Natural killer cell (primary cell): ENCODE data around the gene MN1. TPM values are rescaled to one million over a fixed set of nuclear protein-coding genes. Genes with fewer than 3 reads are reported as not detected.

Source experiments
- ATAC-seq, 3 donors: fragments of 150-1000 bp in 2 of 3; fragments of 200-7000 bp in 1 of 3; cut with Tn5 transposase; 1 replicate in 1 of 3; 2 replicates in 2 of 3; pipeline ENCODE4 v1.10.0; 2021; ENCODE audit warnings: mild to moderate bottlenecking in 2 of 3, moderate library complexity in 2 of 3
- DNase-seq, 2 donors: peaks; one replicate each; pipeline versions ENCODE4 v3.0.0 to v3.0.0-alpha.2; 2013 to 2021; ENCODE audit warnings: mixed read lengths in 1 of 2
- H3K27ac ChIP-seq: one replicate; pipeline ENCODE4 v1.5.1; 2013; ENCODE audit warnings: mild to moderate bottlenecking, low read length
- H3K27me3 ChIP-seq: one replicate; pipeline ENCODE4 v1.6.1; 2013; ENCODE audit warnings: low read length; ENCODE audit not compliant: control insufficient read depth, insufficient read depth
- H3K36me3 ChIP-seq: one replicate; pipeline ENCODE4 v1.6.1; 2013; ENCODE audit warnings: low read length; ENCODE audit not compliant: control insufficient read depth, insufficient read depth
- H3K4me1 ChIP-seq: one replicate; pipeline ENCODE4 v1.6.1; 2013; ENCODE audit warnings: low read length; ENCODE audit not compliant: control insufficient read depth, insufficient read depth
- H3K4me3 ChIP-seq: one replicate; pipeline ENCODE4 v1.5.1; 2013; ENCODE audit warnings: low read length
- H3K9me3 ChIP-seq: one replicate; pipeline ENCODE4 v1.6.1; 2013; ENCODE audit warnings: low read length; ENCODE audit not compliant: control insufficient read depth, insufficient read depth
- H3K27ac Mint-ChIP-seq, 2 donors: one replicate each; pipeline ENCODE4 v1.8.0; 2022; ENCODE audit warnings: mild to moderate bottlenecking in 2 of 2, mixed read lengths in 2 of 2, moderate library complexity in 1 of 2
- H3K27me3 Mint-ChIP-seq, 2 donors: one replicate each; pipeline ENCODE4 v1.8.0; 2022; ENCODE audit warnings: low read depth in 2 of 2, mixed read lengths in 2 of 2
- H3K36me3 Mint-ChIP-seq: one replicate; pipeline ENCODE4 v1.8.0; 2022; ENCODE audit warnings: mixed read lengths
- H3K4me1 Mint-ChIP-seq, 2 donors: one replicate each; pipeline ENCODE4 v1.8.0; 2022; ENCODE audit warnings: mixed read lengths in 2 of 2
- H3K4me3 Mint-ChIP-seq: one replicate; pipeline ENCODE4 v1.8.0; 2022; ENCODE audit warnings: mild to moderate bottlenecking, moderate library complexity, mixed read lengths
- H3K9me3 Mint-ChIP-seq, 2 donors: one replicate each; pipeline ENCODE4 v1.8.0; 2022; ENCODE audit warnings: mixed read lengths in 2 of 2
- WGBS: methylation state at CpG from one replicate; pipeline ENCODE4 v1.1.7; 2013; ENCODE audit warnings: missing lambda C conversion rate; ENCODE audit not compliant: insufficient coverage; 5-methylcytosine and 5-hydroxymethylcytosine counted together
- intact Hi-C: fragments of 100-400 bp; cut with micrococcal nuclease; formaldehyde crosslinking; loops from one replicate; pipeline ENCODE4 v1.14.2; 2022
- total RNA-seq, 4 donors: library from RNA; stranded (reverse); fragments of 120-200 nt in 1 of 4; gene quantifications; one replicate each; pipeline versions ENCODE4 v1.2.3 to v1.2.4, GENCODE V29; 2013 to 2022
- TF ChIP-seq, protein P1 (sequence below): fragments of 200-600 bp; IDR thresholded peaks from one replicate; pipeline ENCODE4 v1.8.0; 2022; ENCODE audit warnings: antibody characterized with exemption

MN1 gene
- total RNA-seq, 3 donors from 2014 or later (not counting 1 experiment from before 2014, with no cell fraction given): 0.39 to 0.83 (median 0.82) TPM

DNA sequence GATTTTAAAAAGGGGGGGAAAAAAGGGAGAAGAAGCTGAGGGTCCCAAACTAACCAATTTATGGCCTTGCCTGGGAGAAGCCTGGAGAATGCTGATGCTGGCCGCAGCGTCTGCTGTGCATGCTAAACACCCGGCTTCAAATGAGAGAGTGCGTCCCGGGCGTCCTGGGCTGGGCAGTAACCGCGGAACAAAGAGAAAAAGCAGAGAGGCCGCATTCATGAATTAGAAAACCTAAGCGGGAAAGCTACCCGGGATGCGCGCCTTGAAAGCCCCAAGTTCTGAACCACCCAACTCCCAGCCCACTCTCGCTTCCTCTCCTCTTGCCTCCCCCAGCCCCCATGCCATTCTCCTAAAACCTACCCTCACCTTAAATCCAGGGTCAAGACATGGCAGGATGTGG, 6.5 kb downstream of the MN1 start:
- H3K27ac ChIP-seq: no peak overlapping the region
- no peaks in the 10 kb centered on the region for H3K36me3 ChIP-seq
- H3K27ac Mint-ChIP-seq: no peak overlapping the region
- WGBS: 93% methylated on average over 14 of the region's 14 CpGs
- no peaks in the 10 kb centered on the region for H3K9me3 ChIP-seq
- no peaks in the 10 kb centered on the region for H3K27me3 ChIP-seq
- ATAC-seq (no peak), DNase-seq (no peak)
- H3K4me1 Mint-ChIP-seq: no peaks in the 10 kb centered on the region
- no peak overlapping the region for H3K4me3 ChIP-seq
- H3K27me3 Mint-ChIP-seq: peaks cover 0 to 2% of the 10 kb centered on the region in 2 donors
- no peaks in the 10 kb centered on the region for H3K36me3 Mint-ChIP-seq
- no peaks in the 10 kb centered on the region for H3K9me3 Mint-ChIP-seq
- no peak overlapping the region for H3K4me3 Mint-ChIP-seq
- H3K4me1 ChIP-seq: peaks cover under 1% of the 10 kb centered on the region
- intact Hi-C loops: no loop called here
- TF ChIP-seq, protein P1, sequence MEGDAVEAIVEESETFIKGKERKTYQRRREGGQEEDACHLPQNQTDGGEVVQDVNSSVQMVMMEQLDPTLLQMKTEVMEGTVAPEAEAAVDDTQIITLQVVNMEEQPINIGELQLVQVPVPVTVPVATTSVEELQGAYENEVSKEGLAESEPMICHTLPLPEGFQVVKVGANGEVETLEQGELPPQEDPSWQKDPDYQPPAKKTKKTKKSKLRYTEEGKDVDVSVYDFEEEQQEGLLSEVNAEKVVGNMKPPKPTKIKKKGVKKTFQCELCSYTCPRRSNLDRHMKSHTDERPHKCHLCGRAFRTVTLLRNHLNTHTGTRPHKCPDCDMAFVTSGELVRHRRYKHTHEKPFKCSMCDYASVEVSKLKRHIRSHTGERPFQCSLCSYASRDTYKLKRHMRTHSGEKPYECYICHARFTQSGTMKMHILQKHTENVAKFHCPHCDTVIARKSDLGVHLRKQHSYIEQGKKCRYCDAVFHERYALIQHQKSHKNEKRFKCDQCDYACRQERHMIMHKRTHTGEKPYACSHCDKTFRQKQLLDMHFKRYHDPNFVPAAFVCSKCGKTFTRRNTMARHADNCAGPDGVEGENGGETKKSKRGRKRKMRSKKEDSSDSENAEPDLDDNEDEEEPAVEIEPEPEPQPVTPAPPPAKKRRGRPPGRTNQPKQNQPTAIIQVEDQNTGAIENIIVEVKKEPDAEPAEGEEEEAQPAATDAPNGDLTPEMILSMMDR: no peak

DNA sequence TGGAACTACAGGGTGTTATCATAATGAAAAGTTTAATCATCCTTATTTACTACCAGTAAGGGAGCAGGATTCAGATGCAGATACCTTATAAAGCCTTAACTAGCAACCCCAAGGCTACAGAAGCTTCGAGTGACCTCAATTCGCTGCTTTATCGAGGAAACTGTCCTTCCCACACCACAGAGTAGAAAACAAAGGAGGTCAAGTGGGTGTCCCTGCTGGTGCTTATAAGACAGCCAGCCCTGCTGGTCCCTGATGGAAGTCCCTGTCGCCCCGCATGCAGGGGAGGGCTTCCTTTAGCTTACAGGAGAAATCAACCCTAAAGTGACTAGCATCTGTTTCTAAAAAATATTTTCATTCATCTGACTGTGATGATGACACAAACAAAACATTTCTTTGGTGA, 7.3 kb downstream of the MN1 start:
- Mint-ChIP-seq H3K36me3 (no peaks in the 10 kb centered on the region), H3K9me3 (no peaks in the 10 kb centered on the region), H3K4me1 (no peaks in the 10 kb centered on the region), H3K27ac (no peak overlapping the region), H3K4me3 (no peak overlapping the region), H3K27me3 (peaks cover 0 to 2% of the 10 kb centered on the region in 2 donors)
- Histone ChIP-seq H3K27me3 (no peaks in the 10 kb centered on the region), H3K27ac (no peak overlapping the region), H3K36me3 (no peaks in the 10 kb centered on the region), H3K4me3 (no peak overlapping the region), H3K4me1 (no peaks in the 10 kb centered on the region), H3K9me3 (no peaks in the 10 kb centered on the region)
- TF ChIP-seq, protein P1: no peak
- WGBS: 51% methylated on average over 5 of the region's 5 CpGs
- no peak for DNase-seq
- intact Hi-C loops: no loop called here
- no peak for ATAC-seq

DNA sequence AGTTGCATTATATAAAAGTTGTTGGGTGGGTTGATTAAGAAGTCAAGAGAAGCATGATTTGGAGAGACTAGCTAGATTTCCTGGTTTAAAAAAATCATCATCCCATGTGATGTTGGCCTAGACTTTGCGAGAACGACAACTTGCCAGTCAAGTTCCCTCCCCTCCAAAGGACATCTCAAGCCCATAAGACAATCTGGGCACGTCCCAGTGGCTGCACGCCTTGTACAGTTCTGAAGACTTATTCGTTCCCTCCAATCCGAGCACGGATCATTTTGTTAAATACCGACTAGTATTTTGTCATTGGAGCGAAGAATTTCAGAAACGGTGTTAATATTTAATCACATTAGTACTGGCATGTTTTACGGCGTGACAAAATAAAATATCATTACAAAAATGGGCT, 8.0 kb downstream of the MN1 start:
- H3K4me1 ChIP-seq: no peaks in the 10 kb centered on the region
- Mint-ChIP-seq H3K36me3 (no peaks in the 10 kb centered on the region), H3K27me3 (no peaks in the 10 kb centered on the region), H3K4me3 (no peak overlapping the region), H3K9me3 (no peaks in the 10 kb centered on the region), H3K4me1 (no peaks in the 10 kb centered on the region), H3K27ac (no peak overlapping the region)
- ATAC-seq (no peak), DNase-seq (no peak)
- TF ChIP-seq, protein P1: no peak
- 91% methylated on average over 12 of the region's 12 CpGs for WGBS
- no peaks in the 10 kb centered on the region for H3K9me3 ChIP-seq
- intact Hi-C loops: no loop called here
- H3K36me3 ChIP-seq: no peaks in the 10 kb centered on the region
- H3K27me3 ChIP-seq: no peaks in the 10 kb centered on the region
- no peak overlapping the region for H3K27ac ChIP-seq
- no peak overlapping the region for H3K4me3 ChIP-seq

DNA sequence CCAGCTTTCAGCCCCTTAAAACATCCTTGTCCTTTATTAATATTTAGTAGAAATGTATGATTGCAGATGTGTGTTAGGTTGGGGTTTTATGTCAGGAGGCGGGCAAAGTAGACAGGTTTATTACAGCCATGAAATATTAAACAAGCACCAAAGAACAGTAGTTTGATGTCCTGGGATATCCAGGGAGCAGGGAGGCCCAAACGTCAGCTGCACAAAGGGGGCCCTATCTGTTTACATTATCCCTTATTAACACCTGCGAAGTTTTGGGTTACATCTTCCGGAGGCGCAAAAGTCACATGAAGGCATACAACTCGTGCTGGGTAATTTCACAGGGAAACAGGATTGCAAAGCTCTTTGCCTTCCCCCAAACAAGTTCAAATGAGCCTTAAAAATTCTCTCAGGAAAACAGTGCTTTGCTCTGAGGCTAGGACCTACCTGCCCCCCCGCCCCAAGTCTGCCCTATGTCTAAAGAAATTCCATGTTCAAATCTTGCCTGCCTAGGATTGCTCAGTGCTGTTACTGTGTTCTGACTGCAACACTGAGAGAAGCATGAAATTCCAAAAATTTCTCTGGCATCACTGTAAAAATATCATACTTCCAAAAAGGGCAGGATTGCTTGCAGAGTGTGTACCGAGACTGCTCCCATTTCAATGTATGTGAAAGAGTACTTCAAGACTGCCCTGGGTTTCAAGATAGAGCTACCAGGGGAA, 8.9 kb downstream of the MN1 start:
- Mint-ChIP-seq H3K4me3 (no peak overlapping the region), H3K27me3 (peaks cover 4 to 7% of the 10 kb centered on the region in 2 donors), H3K27ac (no peak overlapping the region), H3K4me1 (no peaks in the 10 kb centered on the region), H3K9me3 (no peaks in the 10 kb centered on the region), H3K36me3 (no peaks in the 10 kb centered on the region)
- no peak for DNase-seq
- H3K27me3 ChIP-seq: no peaks in the 10 kb centered on the region
- no peaks in the 10 kb centered on the region for H3K4me1 ChIP-seq
- WGBS: 88% methylated on average over 8 of the region's 8 CpGs
- no peak overlapping the region for H3K4me3 ChIP-seq
- intact Hi-C loops: no loop called here
- no peaks in the 10 kb centered on the region for H3K9me3 ChIP-seq
- TF ChIP-seq, protein P1: no peak
- H3K36me3 ChIP-seq: no peaks in the 10 kb centered on the region
- ATAC-seq: no peak
- no peak overlapping the region for H3K27ac ChIP-seq
